B cell (primary cell): ENCODE data around the gene CDH13. TPM values are rescaled to one million over a fixed set of nuclear protein-coding genes. Genes with fewer than 3 reads are reported as not detected.

Source experiments
- ATAC-seq: fragments of 200-7000 bp; cut with Tn5 transposase; one replicate; pipeline ENCODE4 v1.10.0; 2021; ENCODE audit warnings: low read depth, mild to moderate bottlenecking, moderate number of reproducible peaks, moderate library complexity
- CTCF ChIA-PET: fragments of 350-600 bp; sonication (Branson Sonifier 250); formaldehyde crosslinking; loops from one replicate; lab custom pipeline; 2021; ENCODE audit warnings: antibody characterized with exemption, inconsistent platforms; lab: Charles Lee
- POLR2A ChIA-PET: fragments of 350-600 bp; sonication (Branson Sonifier 250); formaldehyde crosslinking; loops from one replicate; lab custom pipeline; 2021; ENCODE audit warnings: antibody characterized with exemption; lab: Charles Lee
- DNase-seq: peaks from one replicate; pipeline ENCODE4 v3.0.0; 2013
- H2AFZ ChIP-seq: 2 replicates; pipeline ENCODE4 v1.6.1; 2012; ENCODE audit warnings: mild to moderate bottlenecking, low read depth, low read length; ENCODE audit not compliant: insufficient read depth, poor library complexity, severe bottlenecking
- H3K27ac ChIP-seq, 2 donors: 1 replicate in 1 of 2; 2 replicates in 1 of 2; pipeline ENCODE4 v1.5.1; 2012 to 2013; ENCODE audit warnings: low read length in 2 of 2, mild to moderate bottlenecking in 2 of 2, moderate library complexity in 1 of 2
- H3K27me3 ChIP-seq, 4 experiments: fragments of 200-600 bp in 1 of 4; sonication (generic) in 1 of 4; replicated peaks in 1 of 4; 1 replicate in 2 of 4; 2 replicates in 2 of 4; pipeline versions ENCODE4 v1.6.1 to v1.7.0; 2013 to 2016; ENCODE audit warnings: low read length in 3 of 4, mild to moderate bottlenecking in 2 of 4, mixed read lengths in 1 of 4, moderate library complexity in 1 of 4; ENCODE audit not compliant: insufficient read depth in 4 of 4, control insufficient read depth in 3 of 4; ENCODE audit errors: control extremely low read depth in 1 of 4
- H3K36me3 ChIP-seq, 2 experiments: replicated peaks in 1 of 2; 1 replicate in 1 of 2; 2 replicates in 1 of 2; pipeline versions ENCODE4 v1.6.1 to v1.7.1; 2013; ENCODE audit warnings: low read length in 1 of 2; ENCODE audit not compliant: insufficient read depth in 2 of 2, control insufficient read depth in 1 of 2; ENCODE audit errors: control extremely low read depth in 1 of 2, extremely low read depth in 1 of 2
- H3K4me1 ChIP-seq, 2 donors: fragments of 200-600 bp in 1 of 2; sonication (generic) in 1 of 2; 1 replicate in 1 of 2; 2 replicates in 1 of 2; pipeline versions ENCODE4 v1.5.1 to v1.6.1; 2013 to 2017; ENCODE audit warnings: low read length in 2 of 2; ENCODE audit not compliant: control insufficient read depth in 2 of 2, insufficient read depth in 2 of 2
- H3K4me2 ChIP-seq: replicated peaks from 2 replicates; pipeline ENCODE3; 2012; ENCODE audit warnings: mild to moderate bottlenecking, low read depth, low read length; ENCODE audit not compliant: poor library complexity, severe bottlenecking
- H3K4me3 ChIP-seq, 5 experiments: fragments of 200-600 bp in 1 of 5; sonication (generic) in 1 of 5; 1 replicate in 3 of 5; 2 replicates in 2 of 5; pipeline versions ENCODE4 v1.5.1 to v1.7.0; 2011 to 2016; ENCODE audit warnings: low read length in 4 of 5, mild to moderate bottlenecking in 4 of 5, low read depth in 2 of 5, control low read depth in 1 of 5, moderate library complexity in 1 of 5; ENCODE audit not compliant: insufficient read depth in 1 of 5; ENCODE audit errors: control extremely low read depth in 1 of 5, extremely low read depth in 1 of 5
- H3K79me2 ChIP-seq: fragments of 200-600 bp; sonication (generic); one replicate; pipeline ENCODE4 v1.6.0; 2016; ENCODE audit warnings: low read length; ENCODE audit not compliant: control insufficient read depth, insufficient read depth
- H3K9ac ChIP-seq: fragments of 200-600 bp; sonication (generic); 2 replicates; pipeline ENCODE4 v1.6.1; 2017; ENCODE audit warnings: mild to moderate bottlenecking, low read length, moderate library complexity
- H3K9me3 ChIP-seq, 3 donors: one replicate each; pipeline versions ENCODE4 v1.6.1 to v1.7.1; 2013; ENCODE audit warnings: low read length in 2 of 3; ENCODE audit not compliant: control insufficient read depth in 2 of 3, insufficient read depth in 1 of 3; ENCODE audit errors: control extremely low read depth in 1 of 3
- H4K20me1 ChIP-seq: 2 replicates; pipeline ENCODE4 v1.6.0; 2012; ENCODE audit warnings: mild to moderate bottlenecking, low read length; ENCODE audit not compliant: insufficient read depth, control insufficient read depth, poor library complexity, severe bottlenecking
- H3K27ac Mint-ChIP-seq: one replicate; pipeline ENCODE4 v1.8.0; 2021; ENCODE audit warnings: mixed read lengths
- H3K27me3 Mint-ChIP-seq: one replicate; pipeline ENCODE4 v1.8.0; 2021; ENCODE audit warnings: mixed read lengths
- H3K4me1 Mint-ChIP-seq: one replicate; pipeline ENCODE4 v1.8.0; 2021; ENCODE audit warnings: mixed read lengths
- H3K4me3 Mint-ChIP-seq: one replicate; pipeline ENCODE4 v1.8.0; 2021; ENCODE audit warnings: mixed read lengths
- H3K9me3 Mint-ChIP-seq: one replicate; pipeline ENCODE4 v1.8.0; 2022; ENCODE audit warnings: mixed read lengths; ENCODE audit not compliant: insufficient read depth
- EZH2 ChIP-seq: IDR thresholded peaks from 2 replicates; pipeline ENCODE4 v1.6.1; 2012; ENCODE audit warnings: borderline replicate concordance, low read depth, mild to moderate bottlenecking, moderate library complexity, low read length; ENCODE audit not compliant: insufficient read depth, poor library complexity, severe bottlenecking
- WGBS: methylation state at CpG from one replicate; pipeline ENCODE4 v1.1.5; 2013; ENCODE audit warnings: missing lambda C conversion rate; ENCODE audit not compliant: insufficient coverage; 5-methylcytosine and 5-hydroxymethylcytosine counted together
- intact Hi-C: fragments of 100-400 bp; cut with micrococcal nuclease; formaldehyde crosslinking; loops from one replicate; pipeline ENCODE4 v1.10.0; 2022
- polyA plus RNA-seq: library from polyadenylated mRNA; depleted of rRNA; stranded (reverse); fragments of >200 nt; gene quantifications from 2 replicates; pipeline ENCODE4 v1.2.3, GENCODE V29; 2012
- total RNA-seq, 2 donors: library from RNA; stranded (reverse); fragments of 120-200 nt in 1 of 2; gene quantifications; 1 replicate in 1 of 2; 2 replicates in 1 of 2; pipeline versions ENCODE4 v1.2.3 to v1.2.4, GENCODE V29; 2013 to 2022
- TF ChIP-seq, protein P1 (sequence below): fragments of 200-600 bp; IDR thresholded peaks from one replicate; pipeline ENCODE4 v1.8.0; 2022; ENCODE audit warnings: antibody characterized with exemption, mild to moderate bottlenecking

Gene CDH13
- total and polyA plus RNA-seq, 2 donors (not counting 1 experiment from before 2014, with no cell fraction given) = not detected

DNA sequence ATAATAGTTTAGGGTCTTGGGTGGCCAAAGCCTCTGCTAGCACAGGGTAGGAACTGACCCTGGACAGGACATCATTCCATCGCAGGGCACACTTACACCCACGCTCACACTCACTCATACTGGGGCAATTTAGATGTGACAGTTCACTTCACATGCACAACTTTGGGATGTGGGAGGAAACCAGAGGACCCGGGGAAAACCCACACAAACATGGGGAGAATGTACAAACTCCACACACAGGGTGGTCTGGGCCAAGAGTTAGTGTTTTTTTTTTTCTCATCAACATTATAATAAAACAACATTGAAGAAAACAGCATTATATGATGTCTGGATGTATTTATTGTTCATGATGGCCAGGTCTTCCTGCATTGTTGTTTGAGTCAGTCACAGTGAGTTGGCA lies 93.6 kb downstream of the CDH13 start:
- Histone ChIP-seq H3K27me3 (no peaks in the 10 kb centered on the region), H3K79me2 (no peaks in the 10 kb centered on the region), H3K4me1 (no peaks in the 10 kb centered on the region), H4K20me1 (no peaks in the 10 kb centered on the region), H3K36me3 (no peaks in the 10 kb centered on the region), H3K9me3 (no peaks in the 10 kb centered on the region), H3K4me3 (no peak overlapping the region), H3K9ac (no peak overlapping the region), H2AFZ (no peak overlapping the region), H3K27ac (no peak overlapping the region), H3K4me2 (no peak overlapping the region)
- ATAC-seq (no peak), DNase-seq (no peak)
- no peak overlapping the region for H3K4me3 Mint-ChIP-seq
- H3K9me3 Mint-ChIP-seq = no peaks in the 10 kb centered on the region
- no peak overlapping the region for H3K27ac Mint-ChIP-seq
- intact Hi-C loops = no loop called here
- CTCF ChIA-PET = no interaction called here
- 100% methylated on average over 2 of the region's 3 CpGs for WGBS
- POLR2A ChIA-PET = no interaction called here
- no peaks in the 10 kb centered on the region for H3K4me1 Mint-ChIP-seq
- TF ChIP-seq, protein P1, sequence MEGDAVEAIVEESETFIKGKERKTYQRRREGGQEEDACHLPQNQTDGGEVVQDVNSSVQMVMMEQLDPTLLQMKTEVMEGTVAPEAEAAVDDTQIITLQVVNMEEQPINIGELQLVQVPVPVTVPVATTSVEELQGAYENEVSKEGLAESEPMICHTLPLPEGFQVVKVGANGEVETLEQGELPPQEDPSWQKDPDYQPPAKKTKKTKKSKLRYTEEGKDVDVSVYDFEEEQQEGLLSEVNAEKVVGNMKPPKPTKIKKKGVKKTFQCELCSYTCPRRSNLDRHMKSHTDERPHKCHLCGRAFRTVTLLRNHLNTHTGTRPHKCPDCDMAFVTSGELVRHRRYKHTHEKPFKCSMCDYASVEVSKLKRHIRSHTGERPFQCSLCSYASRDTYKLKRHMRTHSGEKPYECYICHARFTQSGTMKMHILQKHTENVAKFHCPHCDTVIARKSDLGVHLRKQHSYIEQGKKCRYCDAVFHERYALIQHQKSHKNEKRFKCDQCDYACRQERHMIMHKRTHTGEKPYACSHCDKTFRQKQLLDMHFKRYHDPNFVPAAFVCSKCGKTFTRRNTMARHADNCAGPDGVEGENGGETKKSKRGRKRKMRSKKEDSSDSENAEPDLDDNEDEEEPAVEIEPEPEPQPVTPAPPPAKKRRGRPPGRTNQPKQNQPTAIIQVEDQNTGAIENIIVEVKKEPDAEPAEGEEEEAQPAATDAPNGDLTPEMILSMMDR = no peak
- peaks cover 5% of the 10 kb centered on the region for H3K27me3 Mint-ChIP-seq

DNA sequence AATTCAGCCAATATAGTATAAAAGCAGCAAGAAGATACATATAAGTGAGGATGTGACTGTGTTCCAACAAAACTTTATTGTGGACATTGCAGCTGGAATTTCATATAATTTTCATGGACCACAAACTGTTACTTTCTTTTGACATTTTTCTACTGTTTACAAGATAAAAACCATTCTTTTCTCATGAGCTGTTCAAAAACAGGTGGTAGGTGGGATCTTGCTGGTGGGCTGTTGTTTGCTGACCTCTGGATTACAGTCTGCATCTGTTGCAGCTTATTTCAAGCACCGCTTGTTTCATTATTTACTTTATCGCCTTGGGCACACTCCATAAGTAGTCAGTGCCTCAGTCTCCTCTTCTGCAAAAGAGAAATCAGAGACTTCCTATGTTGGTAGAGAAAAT lies 99.5 kb downstream of the CDH13 start:
- ChIA-PET POLR2A (no interaction called here), CTCF (no interaction called here)
- H3K9me3 Mint-ChIP-seq = peaks cover 5% of the 10 kb centered on the region
- H3K27ac Mint-ChIP-seq = no peak overlapping the region
- DNase-seq (no peak), ATAC-seq (no peak)
- H3K4me3 ChIP-seq = no peak overlapping the region
- intact Hi-C loops = no loop called here
- H3K4me2 ChIP-seq = no peak overlapping the region
- H3K9me3 ChIP-seq = peaks cover 0 to 14% (median 2%) of the 10 kb centered on the region in 3 donors
- no peaks in the 10 kb centered on the region for H3K79me2 ChIP-seq
- H3K27me3 ChIP-seq = no peaks in the 10 kb centered on the region
- H3K27ac ChIP-seq = no peak overlapping the region
- no peak overlapping the region for H3K4me3 Mint-ChIP-seq
- no peaks in the 10 kb centered on the region for H3K27me3 Mint-ChIP-seq
- peaks cover 6 to 18% of the 10 kb centered on the region in 2 donors for H3K4me1 ChIP-seq
- H3K36me3 ChIP-seq = no peaks in the 10 kb centered on the region
- TF ChIP-seq EZH2 = no peak
- TF ChIP-seq, protein P1 = no peak
- WGBS = no CpG with 5 or more reads among the region's 2 CpGs
- H2AFZ ChIP-seq = no peak overlapping the region
- H3K9ac ChIP-seq = no peak overlapping the region
- peaks cover 14% of the 10 kb centered on the region for H3K4me1 Mint-ChIP-seq
- H4K20me1 ChIP-seq = no peaks in the 10 kb centered on the region
